ENCODE measurements around the gene TACR1.
"Not testable (repeated sequence)": the region's sequence is repeated elsewhere in the genome, so short reads cannot be mapped to it uniquely, and the experiment has no call there.

Gene TACR1

GRCh38 chr2:75064691-75065396, 134.5 kb downstream of the TACR1 start:
- ATAC-seq (ENCODE audit: low read depth) (peak; percentile 31; the same call in 1 of the 3 replicates), DNase-seq (ENCODE audit: low spot score) (no peak)
- H3K9me3 ChIP-seq (ENCODE audit: severe bottlenecking) = no peaks in the 10 kb centered on the region
- no peak overlapping the region for H3K27ac ChIP-seq (ENCODE audit: poor library complexity, severe bottlenecking)
- no peaks in the 10 kb centered on the region for H3K4me1 ChIP-seq (ENCODE audit: insufficient read depth, poor library complexity, severe bottlenecking)
- TF ChIP-seq CTCF (IDR thresholded peaks at IDR 0.05; ENCODE audit: poor library complexity, severe bottlenecking) = peak; percentile 77
- H3K36me3 ChIP-seq (ENCODE audit: low read depth) = no peaks in the 10 kb centered on the region
- no peak overlapping the region for H3K4me3 ChIP-seq (ENCODE audit: severe bottlenecking)
- no peaks in the 10 kb centered on the region for H3K27me3 ChIP-seq (ENCODE audit: insufficient read depth, poor library complexity, severe bottlenecking)

GRCh38 chr2:75063906-75064305, 135.4 kb downstream of the TACR1 start:
- DNase-seq (ENCODE audit: low spot score) (no peak), ATAC-seq (ENCODE audit: low read depth) (no peak)
- Histone ChIP-seq H3K9me3 (ENCODE audit: severe bottlenecking) (no peaks in the 10 kb centered on the region), H3K36me3 (ENCODE audit: low read depth) (no peaks in the 10 kb centered on the region), H3K27ac (ENCODE audit: poor library complexity, severe bottlenecking) (no peak overlapping the region), H3K4me1 (ENCODE audit: insufficient read depth, poor library complexity, severe bottlenecking) (no peaks in the 10 kb centered on the region), H3K27me3 (ENCODE audit: insufficient read depth, poor library complexity, severe bottlenecking) (no peaks in the 10 kb centered on the region), H3K4me3 (ENCODE audit: severe bottlenecking) (no peak overlapping the region)
- TF ChIP-seq CTCF (IDR thresholded peaks at IDR 0.05; ENCODE audit: poor library complexity, severe bottlenecking) = no peak

- Histone ChIP-seq H3K4me1 (ENCODE audit: insufficient read depth, poor library complexity, severe bottlenecking) (no peaks in the 10 kb centered on the region), H3K27me3 (ENCODE audit: insufficient read depth, poor library complexity, severe bottlenecking) (no peaks in the 10 kb centered on the region), H3K27ac (ENCODE audit: poor library complexity, severe bottlenecking) (no peak overlapping the region), H3K9me3 (ENCODE audit: severe bottlenecking) (no peaks in the 10 kb centered on the region), H3K36me3 (ENCODE audit: low read depth) (no peaks in the 10 kb centered on the region), H3K4me3 (ENCODE audit: severe bottlenecking) (no peak overlapping the region)
- ATAC-seq (ENCODE audit: low read depth) (no peak), DNase-seq (ENCODE audit: low spot score) (no peak)
- no peak for TF ChIP-seq CTCF (IDR thresholded peaks at IDR 0.05; ENCODE audit: poor library complexity, severe bottlenecking)
Observed at GRCh38 chr2:75058427-75058826, 140.9 kb downstream of the TACR1 start.

- H3K4me1 ChIP-seq (ENCODE audit: insufficient read depth, poor library complexity, severe bottlenecking); H3K27me3 ChIP-seq (ENCODE audit: insufficient read depth, poor library complexity, severe bottlenecking); H3K27ac ChIP-seq (ENCODE audit: poor library complexity, severe bottlenecking); H3K4me3 ChIP-seq (ENCODE audit: severe bottlenecking); DNase-seq (ENCODE audit: low spot score); H3K9me3 ChIP-seq (ENCODE audit: severe bottlenecking); ATAC-seq (ENCODE audit: low read depth); H3K36me3 ChIP-seq (ENCODE audit: low read depth): not testable (repeated sequence)
Observed at GRCh38 chr2:75057150-75057549, 142.2 kb downstream of the TACR1 start.

- H3K9me3 ChIP-seq (ENCODE audit: severe bottlenecking) = no peaks in the 10 kb centered on the region
- no peak for ATAC-seq (ENCODE audit: low read depth)
- no peak for TF ChIP-seq CTCF (IDR thresholded peaks at IDR 0.05; ENCODE audit: poor library complexity, severe bottlenecking)
- H3K27me3 ChIP-seq (ENCODE audit: insufficient read depth, poor library complexity, severe bottlenecking) = no peaks in the 10 kb centered on the region
- H3K4me3 ChIP-seq (ENCODE audit: severe bottlenecking) = no peak overlapping the region
- H3K27ac ChIP-seq (ENCODE audit: poor library complexity, severe bottlenecking) = no peak overlapping the region
- no peaks in the 10 kb centered on the region for H3K36me3 ChIP-seq (ENCODE audit: low read depth)
- no peak for DNase-seq (ENCODE audit: low spot score)
- no peaks in the 10 kb centered on the region for H3K4me1 ChIP-seq (ENCODE audit: insufficient read depth, poor library complexity, severe bottlenecking)
Observed at GRCh38 chr2:75055820-75056675, 143.3 kb downstream of the TACR1 start.
